HG03280 (cell line): ENCODE data around the gene CD96.
"Not testable (repeated sequence)": the region's sequence is repeated elsewhere in the genome, so short reads cannot be mapped to it uniquely, and the experiment has no call there.

Experiments used
- ATAC-seq: cut with Tn5 transposase; IDR thresholded peaks from one replicate; pipeline ENCODE4 v1.9.1; 2021; ENCODE audit warnings: mild to moderate bottlenecking, moderate library complexity; ENCODE audit not compliant: unreplicated experiment

The CD96 gene

GRCh38 chr3:111669926-111670630 lies 128.1 kb downstream of the CD96 start:
- no peak for ATAC-seq

- not testable (repeated sequence) for ATAC-seq
Measured at GRCh38 chr3:111672461-111672860, 130.5 kb downstream of the CD96 start.

DNA sequence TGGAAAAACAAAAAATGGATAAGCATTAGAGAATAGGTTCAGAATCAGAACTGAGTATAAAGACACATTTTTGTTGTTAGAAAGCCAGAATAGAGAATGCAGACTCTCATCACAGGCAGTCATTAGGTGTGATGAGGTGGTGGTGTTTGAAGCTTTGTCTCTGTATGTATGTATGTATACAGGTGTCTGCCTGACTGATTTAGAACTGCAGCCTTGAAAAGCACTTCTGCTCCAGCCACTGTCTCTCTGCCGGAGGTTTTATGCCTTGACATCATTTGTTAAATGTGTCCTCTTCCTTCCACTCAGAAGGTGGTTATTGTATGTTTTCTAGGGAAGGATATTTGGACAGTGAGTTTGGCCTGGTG lies 133.8 kb downstream of the CD96 start:
- ATAC-seq, result no peak

GRCh38 chr3:111676211-111677006 lies 134.4 kb downstream of the CD96 start:
- no peak for ATAC-seq

- no peak for ATAC-seq
Measured at GRCh38 chr3:111677007-111677392, 135.0 kb downstream of the CD96 start.

GRCh38 chr3:111681661-111682426 lies 139.8 kb downstream of the CD96 start:
- no peak for ATAC-seq

DNA sequence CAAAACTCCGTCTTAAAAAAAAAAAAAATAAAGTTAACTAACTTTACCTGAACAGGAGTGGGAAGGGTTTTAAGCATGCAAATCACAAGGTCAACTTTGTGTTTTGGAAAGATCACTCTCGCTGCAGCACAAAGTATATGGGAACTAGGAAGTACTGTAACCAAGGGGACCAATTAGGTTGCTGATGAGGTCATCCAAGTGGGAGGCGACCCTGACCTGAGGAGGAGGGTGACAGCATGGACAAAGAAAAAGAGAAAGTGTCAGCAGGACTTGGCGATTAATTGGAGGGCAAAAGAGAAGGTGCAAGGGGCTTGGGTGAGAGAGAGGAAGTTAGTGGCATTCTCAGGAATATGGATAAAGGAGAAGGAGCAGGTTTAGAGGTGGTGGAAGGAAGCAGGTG lies 142.6 kb downstream of the CD96 start:
- ATAC-seq, result no peak

DNA sequence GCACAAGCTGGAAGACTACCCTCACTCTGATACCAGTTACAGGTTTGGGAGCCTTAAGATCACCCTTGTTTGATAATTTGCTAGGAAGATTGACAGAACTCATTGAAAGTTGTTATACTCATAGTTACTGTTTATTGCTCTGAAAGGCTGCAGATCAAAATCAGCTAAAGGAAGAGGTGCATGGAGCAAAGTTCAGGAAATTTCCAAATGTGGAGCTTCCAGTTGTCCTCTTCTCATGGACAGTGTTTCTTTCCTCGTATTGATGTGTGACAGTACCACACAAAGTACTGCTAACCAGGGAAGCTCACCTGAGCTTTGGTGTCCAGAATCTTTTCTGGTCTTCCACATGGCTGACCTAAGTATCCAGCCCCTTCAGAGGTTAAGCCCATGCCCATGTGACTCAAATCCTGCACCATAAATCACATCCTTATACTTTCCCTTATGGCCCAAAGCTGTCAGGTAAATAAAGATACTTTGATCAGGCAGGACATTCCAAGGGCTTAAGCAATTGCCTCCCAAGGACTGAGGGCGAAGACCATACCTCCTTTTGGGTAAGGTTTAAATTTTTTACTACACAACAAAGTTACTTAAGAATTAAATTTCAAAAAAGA lies 146.3 kb downstream of the CD96 start:
- no peak for ATAC-seq

- peak; percentile 81 for ATAC-seq
Measured at GRCh38 chr3:111690242-111690641, 148.2 kb downstream of the CD96 start.

DNA sequence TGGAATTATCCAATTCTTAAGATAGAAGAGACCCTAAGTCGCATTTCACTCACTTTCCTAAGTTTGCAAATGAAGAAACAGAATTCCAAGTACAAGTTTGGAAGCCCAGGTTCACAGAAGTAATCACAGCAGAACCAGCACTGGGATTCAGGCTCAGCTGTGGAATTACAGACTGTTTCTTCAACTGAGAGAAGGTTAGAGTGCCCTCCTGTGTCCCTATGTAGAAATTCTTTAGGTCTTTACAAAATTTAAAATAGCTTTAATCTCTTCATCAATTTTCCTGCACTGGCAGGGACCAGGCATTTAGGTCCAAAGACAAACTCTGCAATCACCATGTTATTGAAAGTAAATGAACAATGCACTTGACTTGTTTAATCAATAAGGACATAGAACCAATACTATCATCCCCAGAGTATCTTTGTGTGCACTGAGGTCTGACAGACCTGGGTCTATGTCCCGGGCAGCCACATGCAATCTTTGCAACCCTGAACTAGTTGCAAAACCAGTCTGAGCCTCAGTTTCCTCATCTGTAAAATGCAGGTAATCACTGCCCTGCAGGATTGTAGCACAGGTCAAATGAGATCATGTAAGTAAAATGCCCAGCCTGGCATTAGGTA lies 149.4 kb downstream of the CD96 start:
- ATAC-seq, result no peak

GRCh38 chr3:111692593-111693552 lies 150.9 kb downstream of the CD96 start:
- ATAC-seq, result peak; percentile 53

DNA sequence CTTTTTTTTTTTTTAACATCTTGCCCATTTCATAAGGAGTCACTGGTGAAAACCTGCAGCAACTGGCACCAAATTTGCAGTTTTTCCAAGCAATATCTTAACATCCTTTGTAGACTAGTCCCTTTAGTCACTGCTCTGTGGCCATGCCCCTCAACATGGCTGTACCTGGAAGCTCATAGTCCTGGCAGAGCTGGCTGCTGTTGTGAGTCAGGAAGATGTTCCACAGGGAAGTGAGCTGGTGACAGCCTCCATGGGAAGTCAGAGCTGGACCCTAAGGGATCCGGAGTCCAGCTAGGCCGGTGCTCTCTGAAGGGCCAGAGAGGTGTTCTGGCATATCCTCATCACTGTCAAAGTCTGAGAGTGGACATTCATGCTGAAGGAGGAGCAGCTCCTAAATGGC lies 152.5 kb downstream of the CD96 start:
- ATAC-seq, result no peak

DNA sequence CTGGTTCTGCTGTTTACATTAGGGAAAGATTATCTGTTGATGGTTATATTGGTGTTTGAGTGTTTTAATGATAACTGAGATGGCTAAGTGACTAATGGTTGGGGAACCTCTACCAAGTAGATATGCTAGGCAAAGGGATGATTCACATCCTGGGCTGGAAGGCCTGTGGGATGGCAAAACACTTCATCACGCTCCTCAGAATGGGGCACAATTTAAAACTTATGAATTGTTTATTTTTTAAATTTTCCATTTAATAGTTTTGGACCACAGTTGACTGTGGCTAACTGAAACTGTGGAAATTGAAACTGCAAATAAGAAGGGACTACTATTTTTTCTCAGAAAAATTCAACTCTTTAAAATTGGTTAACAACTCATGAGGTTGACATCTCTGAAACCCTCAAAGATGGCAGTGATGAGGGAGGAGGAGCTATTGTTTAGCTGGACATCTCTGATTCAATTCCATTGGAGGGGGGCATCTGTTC lies 153.7 kb downstream of the CD96 start:
- ATAC-seq, result no peak

DNA sequence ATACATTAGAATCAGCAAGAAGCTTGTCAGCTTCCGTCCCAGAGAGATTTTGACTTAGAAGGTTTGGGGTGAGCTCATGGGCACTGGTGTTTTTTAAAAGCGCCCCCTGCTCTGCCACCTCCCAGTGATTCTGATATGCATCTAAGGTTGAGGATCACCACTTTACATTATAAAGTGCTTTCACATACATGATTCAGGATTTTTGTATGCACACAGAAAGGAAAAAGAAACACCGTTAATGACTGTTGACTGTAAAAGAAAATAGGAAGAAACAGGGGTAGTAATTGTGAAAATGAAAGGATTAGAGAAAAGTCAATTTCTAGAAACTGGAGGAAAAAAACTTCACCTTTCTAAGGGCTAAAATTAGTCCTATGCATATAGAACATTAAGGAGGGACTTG lies 158.1 kb downstream of the CD96 start:
- peak; percentile 47 for ATAC-seq

DNA sequence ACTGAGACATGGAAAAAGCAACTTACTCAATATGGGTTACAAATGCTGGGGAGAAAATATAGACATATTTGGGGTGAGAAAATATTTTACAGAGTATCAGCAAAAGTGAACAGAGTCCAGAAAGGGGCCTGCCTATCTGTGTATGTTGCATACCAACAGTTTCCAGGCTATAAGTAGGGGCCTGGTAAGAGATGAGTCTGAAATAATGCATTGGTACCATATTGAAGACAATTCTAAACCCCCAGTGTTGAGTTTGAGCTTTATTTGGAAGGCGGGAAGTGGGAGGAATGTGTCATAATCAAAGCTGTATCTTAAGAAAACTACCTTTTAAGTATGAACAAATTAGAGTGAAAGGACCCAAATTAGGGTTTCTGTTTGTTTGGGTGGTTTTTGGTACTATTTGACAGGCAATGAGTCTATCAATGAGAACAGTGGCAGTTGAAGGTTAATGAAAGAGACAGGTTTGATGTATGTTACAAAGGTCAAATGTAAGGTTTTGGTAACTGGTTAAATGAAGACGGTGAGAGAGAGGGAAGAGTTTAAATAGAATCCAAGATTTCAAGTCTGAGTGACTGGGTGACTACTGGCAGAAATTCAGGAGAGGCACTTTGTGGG lies 159.4 kb downstream of the CD96 start:
- no peak for ATAC-seq
